ENCODE measurements around the gene CACNA1C.

The CACNA1C gene

GRCh38 chr12:2359725-2360629, 307.2 kb downstream of the CACNA1C start:
- DNase-seq (ENCODE audit: low spot score) = no peak
- CTCF ChIA-PET = interaction anchor here (0.6 to 1.2 kb wide), 7 partner anchors 18 to 267 kb away, joined by 3 to 6 read pairs (median 3); no protein-coding TSS in a partner anchor

GRCh38 chr12:2360630-2361170, 307.9 kb downstream of the CACNA1C start:
- ChIA-PET CTCF (interaction anchor here (0.6 to 1.2 kb wide), 9 partner anchors 8 to 268 kb away, joined by 3 to 6 read pairs (median 4); no protein-coding TSS in a partner anchor), POLR2A (ENCODE audit: low non-redundant PET) (no interaction called here)
- no peak for DNase-seq (ENCODE audit: low spot score)
- TF ChIP-seq, protein P1, sequence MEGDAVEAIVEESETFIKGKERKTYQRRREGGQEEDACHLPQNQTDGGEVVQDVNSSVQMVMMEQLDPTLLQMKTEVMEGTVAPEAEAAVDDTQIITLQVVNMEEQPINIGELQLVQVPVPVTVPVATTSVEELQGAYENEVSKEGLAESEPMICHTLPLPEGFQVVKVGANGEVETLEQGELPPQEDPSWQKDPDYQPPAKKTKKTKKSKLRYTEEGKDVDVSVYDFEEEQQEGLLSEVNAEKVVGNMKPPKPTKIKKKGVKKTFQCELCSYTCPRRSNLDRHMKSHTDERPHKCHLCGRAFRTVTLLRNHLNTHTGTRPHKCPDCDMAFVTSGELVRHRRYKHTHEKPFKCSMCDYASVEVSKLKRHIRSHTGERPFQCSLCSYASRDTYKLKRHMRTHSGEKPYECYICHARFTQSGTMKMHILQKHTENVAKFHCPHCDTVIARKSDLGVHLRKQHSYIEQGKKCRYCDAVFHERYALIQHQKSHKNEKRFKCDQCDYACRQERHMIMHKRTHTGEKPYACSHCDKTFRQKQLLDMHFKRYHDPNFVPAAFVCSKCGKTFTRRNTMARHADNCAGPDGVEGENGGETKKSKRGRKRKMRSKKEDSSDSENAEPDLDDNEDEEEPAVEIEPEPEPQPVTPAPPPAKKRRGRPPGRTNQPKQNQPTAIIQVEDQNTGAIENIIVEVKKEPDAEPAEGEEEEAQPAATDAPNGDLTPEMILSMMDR (conservative IDR thresholded peaks at IDR 0.05; ENCODE audit: low read depth) = no peak
- H3K27ac ChIP-seq = no peak overlapping the region

More at GRCh38 chr12:2359725-2360629, 307.2 kb downstream of the CACNA1C start:
- H3K27ac ChIP-seq = no peak overlapping the region
- POLR2A ChIA-PET (ENCODE audit: low non-redundant PET) = no interaction called here
- TF ChIP-seq, protein P1 (conservative IDR thresholded peaks at IDR 0.05; ENCODE audit: low read depth) = no peak

- no peak for DNase-seq (ENCODE audit: low spot score)
- CTCF ChIA-PET = no interaction called here
These were observed 311.2 kb downstream of the CACNA1C start for GRCh38 chr12:2363836-2364609.

GRCh38 chr12:2364631-2365051, 311.9 kb downstream of the CACNA1C start:
- DNase-seq (ENCODE audit: low spot score) = no peak
- TF ChIP-seq, protein P1 (conservative IDR thresholded peaks at IDR 0.05; ENCODE audit: low read depth) = no peak
- H3K27ac ChIP-seq = no peak overlapping the region
- ChIA-PET CTCF (interaction anchor here (0.6 kb wide), 1 partner anchor 67 kb away, joined by 3 read pairs; no protein-coding TSS in a partner anchor), POLR2A (ENCODE audit: low non-redundant PET) (no interaction called here)

More at GRCh38 chr12:2363836-2364609, 311.2 kb downstream of the CACNA1C start:
- POLR2A ChIA-PET (ENCODE audit: low non-redundant PET) = no interaction called here
- TF ChIP-seq, protein P1 (conservative IDR thresholded peaks at IDR 0.05; ENCODE audit: low read depth) = no peak
- no peak overlapping the region for H3K27ac ChIP-seq

DNA sequence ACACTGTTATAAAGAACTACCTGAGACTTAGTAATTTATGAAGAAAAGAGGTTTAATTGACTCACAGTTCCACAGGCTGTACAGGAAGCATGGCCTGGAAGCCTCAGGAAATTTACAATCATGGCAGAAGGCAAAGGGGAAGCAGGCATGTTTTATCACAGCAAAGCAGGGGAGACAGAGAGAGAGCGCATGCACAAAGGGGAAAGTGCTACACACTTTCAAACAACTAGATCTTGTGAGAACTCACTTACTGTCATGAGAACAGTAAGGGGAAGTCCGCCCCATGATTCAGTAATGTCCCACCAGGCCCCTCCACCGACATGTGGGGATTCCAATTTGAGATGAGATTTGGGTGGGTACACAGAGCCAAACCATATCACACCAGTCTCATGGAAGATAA, 313.9 kb downstream of the CACNA1C start:
- H3K27ac ChIP-seq = no peak overlapping the region
- no peak for DNase-seq (ENCODE audit: low spot score)
- CTCF ChIA-PET = no interaction called here
- POLR2A ChIA-PET (ENCODE audit: low non-redundant PET) = no interaction called here
- TF ChIP-seq, protein P1 (conservative IDR thresholded peaks at IDR 0.05; ENCODE audit: low read depth) = no peak

DNA sequence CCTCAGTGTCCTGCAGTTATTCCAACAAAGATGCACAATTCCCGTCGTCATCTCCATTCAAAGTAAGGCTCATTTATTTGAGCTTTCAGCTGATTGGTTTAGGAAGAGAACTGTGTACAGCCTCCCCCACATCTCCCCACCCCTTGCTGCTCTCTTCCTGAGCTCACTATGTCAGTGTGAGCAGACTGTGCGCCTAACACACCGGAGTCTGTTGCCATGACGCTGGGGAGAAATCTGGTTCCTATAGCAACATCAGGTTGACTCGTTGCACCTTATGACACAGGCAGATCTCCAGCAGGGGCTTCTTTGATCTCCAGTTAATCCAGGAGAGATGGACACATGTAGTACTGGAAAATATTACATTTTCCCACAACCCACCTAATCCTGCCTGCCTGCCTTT, 319.4 kb downstream of the CACNA1C start:
- POLR2A ChIA-PET (ENCODE audit: low non-redundant PET) = no interaction called here
- TF ChIP-seq, protein P1 (conservative IDR thresholded peaks at IDR 0.05; ENCODE audit: low read depth) = no peak
- H3K27ac ChIP-seq = no peak overlapping the region
- CTCF ChIA-PET = no interaction called here
- no peak for DNase-seq (ENCODE audit: low spot score)

Data from RWPE1 (cell line).